Measurements from ENCODE around the gene ATG14.

DNA sequence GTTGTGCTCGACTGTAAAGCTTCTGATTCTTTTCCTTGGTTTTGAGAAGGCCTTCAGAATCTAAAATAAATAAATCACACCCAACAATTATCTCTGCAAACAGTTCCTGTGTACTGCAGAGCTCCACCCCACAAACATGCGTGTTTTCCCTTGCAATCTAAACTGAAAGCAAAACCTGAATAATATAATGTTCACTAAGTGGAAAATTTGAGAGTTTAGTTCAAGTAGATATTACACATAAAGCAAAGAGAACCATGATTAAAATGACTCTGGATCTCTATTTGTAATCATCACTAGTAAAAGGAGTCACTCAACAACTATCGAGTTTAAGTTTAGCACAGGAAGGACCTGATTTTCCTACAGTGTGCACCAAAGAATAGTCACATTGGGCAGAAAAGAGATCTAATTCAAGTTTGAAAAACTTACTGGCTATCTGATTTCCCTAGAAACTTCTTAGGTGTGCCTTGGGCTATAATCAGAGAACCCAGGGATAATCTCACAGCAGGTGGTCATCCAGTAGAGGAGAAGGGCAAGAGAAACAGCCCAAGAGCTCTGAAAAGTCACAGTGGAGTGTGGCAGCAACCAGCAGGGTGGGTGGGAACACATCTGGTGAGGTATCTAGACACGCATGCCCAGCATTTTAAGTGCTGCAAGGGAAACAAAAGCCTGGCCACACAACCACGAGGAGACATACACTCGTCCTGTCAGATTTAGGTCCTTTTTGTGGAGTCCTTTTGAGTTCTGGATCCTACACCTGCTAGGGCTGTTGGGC lies 25.4 kb downstream of the ATG14 start:
- TF ChIP-seq POLR2AphosphoS5 (IDR thresholded peaks at IDR 0.05; ENCODE audit: low read depth): no peak
- TF ChIP-seq CTCF (IDR thresholded peaks at IDR 0.05; ENCODE audit: insufficient read depth, low read length): no peak
- no peak for TF ChIP-seq SPI1 (IDR thresholded peaks at IDR 0.05; ENCODE audit: borderline replicate concordance, low read depth)
- TF ChIP-seq GABPA (IDR thresholded peaks at IDR 0.05; ENCODE audit: low read depth): no peak
- TF ChIP-seq, protein P1, sequence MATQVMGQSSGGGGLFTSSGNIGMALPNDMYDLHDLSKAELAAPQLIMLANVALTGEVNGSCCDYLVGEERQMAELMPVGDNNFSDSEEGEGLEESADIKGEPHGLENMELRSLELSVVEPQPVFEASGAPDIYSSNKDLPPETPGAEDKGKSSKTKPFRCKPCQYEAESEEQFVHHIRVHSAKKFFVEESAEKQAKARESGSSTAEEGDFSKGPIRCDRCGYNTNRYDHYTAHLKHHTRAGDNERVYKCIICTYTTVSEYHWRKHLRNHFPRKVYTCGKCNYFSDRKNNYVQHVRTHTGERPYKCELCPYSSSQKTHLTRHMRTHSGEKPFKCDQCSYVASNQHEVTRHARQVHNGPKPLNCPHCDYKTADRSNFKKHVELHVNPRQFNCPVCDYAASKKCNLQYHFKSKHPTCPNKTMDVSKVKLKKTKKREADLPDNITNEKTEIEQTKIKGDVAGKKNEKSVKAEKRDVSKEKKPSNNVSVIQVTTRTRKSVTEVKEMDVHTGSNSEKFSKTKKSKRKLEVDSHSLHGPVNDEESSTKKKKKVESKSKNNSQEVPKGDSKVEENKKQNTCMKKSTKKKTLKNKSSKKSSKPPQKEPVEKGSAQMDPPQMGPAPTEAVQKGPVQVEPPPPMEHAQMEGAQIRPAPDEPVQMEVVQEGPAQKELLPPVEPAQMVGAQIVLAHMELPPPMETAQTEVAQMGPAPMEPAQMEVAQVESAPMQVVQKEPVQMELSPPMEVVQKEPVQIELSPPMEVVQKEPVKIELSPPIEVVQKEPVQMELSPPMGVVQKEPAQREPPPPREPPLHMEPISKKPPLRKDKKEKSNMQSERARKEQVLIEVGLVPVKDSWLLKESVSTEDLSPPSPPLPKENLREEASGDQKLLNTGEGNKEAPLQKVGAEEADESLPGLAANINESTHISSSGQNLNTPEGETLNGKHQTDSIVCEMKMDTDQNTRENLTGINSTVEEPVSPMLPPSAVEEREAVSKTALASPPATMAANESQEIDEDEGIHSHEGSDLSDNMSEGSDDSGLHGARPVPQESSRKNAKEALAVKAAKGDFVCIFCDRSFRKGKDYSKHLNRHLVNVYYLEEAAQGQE (IDR thresholded peaks at IDR 0.05; ENCODE audit: insufficient replicate concordance, low read depth): no peak

Data from HL-60 (cell line).